Renal cortex interstitium (tissue), 11 donors: ENCODE results near the gene TFCP2. TPM values are rescaled to one million over a fixed set of nuclear protein-coding genes. Genes with fewer than 3 reads are reported as not detected.
"Not testable (repeated sequence)": the region's sequence is repeated elsewhere in the genome, so short reads cannot be mapped to it uniquely, and the experiment has no call there.

Experiments
- DNase-seq, 11 donors: peaks; one replicate each; pipeline ENCODE4 v3.0.0-alpha.2; 2013; ENCODE audit warnings: low read depth in 9 of 11, low spot score in 4 of 11; ENCODE audit errors: extremely low read depth in 1 of 11
- polyA plus RNA-seq, 3 donors: library from polyadenylated mRNA; unstranded; fragments of 120-200 nt; gene quantifications; one replicate each; pipeline ENCODE4 v1.2.1, GENCODE V29; 2013; ENCODE audit not compliant: insufficient read length in 3 of 3

The TFCP2 gene
- polyA plus RNA-seq, 3 donors, result 53.0 to 55.1 (median 54.1) TPM

GRCh38 chr12:51108136-51108535 is 64.8 kb downstream of the TFCP2 start:
- no peak for DNase-seq

- DNase-seq, result no peak
Observed at GRCh38 chr12:51103977-51104376, 69.0 kb downstream of the TFCP2 start.

- no peak for DNase-seq
Observed at GRCh38 chr12:51098611-51099010, 74.3 kb downstream of the TFCP2 start.

GRCh38 chr12:51090705-51091229 is 82.2 kb downstream of the TFCP2 start:
- no peak for DNase-seq

- no peak for DNase-seq
Observed at GRCh38 chr12:51087818-51088217, 85.1 kb downstream of the TFCP2 start.

GRCh38 chr12:51086933-51087332 is 86.0 kb downstream of the TFCP2 start:
- DNase-seq, result no peak

- DNase-seq, result no peak
Observed at GRCh38 chr12:51085757-51086156, 87.2 kb downstream of the TFCP2 start.

- peak; percentile 78 to 96 (median 94) for DNase-seq
Observed at GRCh38 chr12:51083126-51083833, 89.7 kb downstream of the TFCP2 start, which contains the start of gene CSRNP2. Gene CSRNP2 (minus strand): TSS chr12:51083596. CDS start chr12:51076561, 7,035 bp downstream.

- peak in 10 of 11 donors; percentile 14 to 73 (median 45) for DNase-seq
Observed at GRCh38 chr12:51082561-51083125, 90.3 kb downstream of the TFCP2 start.

- no peak for DNase-seq
Observed at GRCh38 chr12:51081421-51081820, 91.5 kb downstream of the TFCP2 start.

GRCh38 chr12:51080136-51080535 is 92.8 kb downstream of the TFCP2 start:
- DNase-seq, result no peak

- DNase-seq, result not testable (repeated sequence)
Observed at GRCh38 chr12:51078866-51079265, 94.1 kb downstream of the TFCP2 start.

- DNase-seq, result not testable (repeated sequence)
Observed at GRCh38 chr12:51078346-51078745, 94.6 kb downstream of the TFCP2 start.

GRCh38 chr12:51077930-51078329 is 95.0 kb downstream of the TFCP2 start:
- DNase-seq, result no peak

GRCh38 chr12:51076236-51076930 is 96.6 kb downstream of the TFCP2 start:
- DNase-seq, result no peak

- DNase-seq, result no peak
Observed at GRCh38 chr12:51075390-51075789, 97.5 kb downstream of the TFCP2 start.

GRCh38 chr12:51071663-51072062 is 101.3 kb downstream of the TFCP2 start:
- no peak for DNase-seq

GRCh38 chr12:51070004-51070403 is 102.9 kb downstream of the TFCP2 start:
- DNase-seq, result no peak

- DNase-seq, result no peak
Observed at GRCh38 chr12:51067771-51068170, 105.2 kb downstream of the TFCP2 start.

- DNase-seq, result no peak
Observed at GRCh38 chr12:51067229-51067628, 105.7 kb downstream of the TFCP2 start.
